K562 (cell line): Measurements from ENCODE around the gene GRIN1. TPM values are rescaled to one million over a fixed set of nuclear protein-coding genes. Genes with fewer than 3 reads are reported as not detected.
A peak's percentile ranks its signal among the peaks of the same experiment; 100 is the strongest.

ENCODE experiments used
- ATAC-seq: fragments of 200-7000 bp; cut with Tn5 transposase; 3 replicates; pipeline ENCODE4 v1.9.1; 2020; ENCODE audit warnings: moderate library complexity
- BruUV-seq: library from RNA; stranded (reverse); fragments of 400-500 nt; replicated peaks from 2 replicates; lab custom pipeline; 2021; lab: Mats Ljungman, UMichigan
- CTCF ChIA-PET: fragments of 300-600 bp; formaldehyde crosslinking; extraction: SDS; loops from one replicate; lab custom pipeline; 2021; ENCODE audit warnings: low intra/inter-chr PET ratio; lab: Yijun Ruan, JAX
- POLR2A ChIA-PET: fragments of 300-600, 350-650 bp; sonication (Branson Sonifier 250); formaldehyde crosslinking; extraction: SDS; loops from one replicate; lab custom pipeline; 2021; ENCODE audit warnings: antibody characterized with exemption, inconsistent platforms; lab: Yijun Ruan, JAX
- DNase-seq, 4 experiments: peaks; one replicate each; pipeline versions ENCODE4 v3.0.0 to v3.0.0-alpha.2; 2011 to 2018; ENCODE audit warnings: low spot score in 3 of 4, mixed read lengths in 3 of 4; ENCODE audit errors: extremely low read depth in 1 of 4
- FAIRE-seq: peaks from 2 replicates; lab custom pipeline; 2011; peaks lifted over from hg19 to GRCh38; lab: Jason Lieb, UNC
- H2AFZ ChIP-seq: 2 replicates; pipeline ENCODE4 v1.6.0; 2011; ENCODE audit warnings: low read depth, low read length, control low read depth, inconsistent platforms
- H3K27ac ChIP-seq: fragments of 200-600 bp; 3 replicates; pipeline ENCODE4 v1.8.0; 2011; ENCODE audit warnings: low read depth, mild to moderate bottlenecking, control low read depth, inconsistent platforms, low read length, moderate library complexity, mixed read lengths; ENCODE audit errors: extremely low read depth
- H3K27me3 ChIP-seq, 2 experiments: fragments of 300-600 bp in 1 of 2; 2 replicates in 1 of 2; 3 replicates in 1 of 2; pipeline versions ENCODE4 v1.6.0 to v1.8.0; 2011; ENCODE audit warnings: inconsistent platforms in 2 of 2, low read length in 2 of 2, mild to moderate bottlenecking in 1 of 2, mixed read lengths in 1 of 2, moderate library complexity in 1 of 2; ENCODE audit not compliant: control insufficient read depth in 2 of 2, insufficient read depth in 2 of 2
- H3K36me3 ChIP-seq: fragments of 300-600 bp; 3 replicates; pipeline ENCODE4 v1.8.0; 2011; ENCODE audit warnings: mild to moderate bottlenecking, low read length, inconsistent platforms; ENCODE audit not compliant: control insufficient read depth, insufficient read depth
- H3K4me1 ChIP-seq, 2 experiments: fragments of 200-600 bp in 1 of 2; replicated peaks in 1 of 2; 2 replicates in 1 of 2; 3 replicates in 1 of 2; pipeline versions ENCODE4 v1.5.1 to v1.8.0; 2011; ENCODE audit warnings: inconsistent platforms in 2 of 2, low read length in 2 of 2, mild to moderate bottlenecking in 1 of 2, mixed read lengths in 1 of 2, moderate library complexity in 1 of 2; ENCODE audit not compliant: control insufficient read depth in 2 of 2, insufficient read depth in 2 of 2
- H3K4me2 ChIP-seq: 2 replicates; pipeline ENCODE4 v1.6.1; 2011; ENCODE audit warnings: low read length, control low read depth, inconsistent platforms, mixed read lengths; ENCODE audit not compliant: insufficient read depth
- H3K4me3 ChIP-seq: fragments of 200-600 bp; sonication (generic), shearing (Covaris generic); 2 replicates; pipeline ENCODE4 v1.5.1; 2016; ENCODE audit warnings: control low read depth, inconsistent platforms
- H3K79me2 ChIP-seq: fragments of 200-600 bp; 3 replicates; pipeline ENCODE4 v1.8.0; 2011; ENCODE audit warnings: low read length, inconsistent platforms; ENCODE audit not compliant: control insufficient read depth, insufficient read depth
- H3K9ac ChIP-seq, 2 experiments: 2 replicates each; pipeline versions ENCODE4 v1.6.0 to v1.6.1; 2011; ENCODE audit warnings: low read depth in 2 of 2, low read length in 2 of 2, control low read depth in 1 of 2, inconsistent platforms in 1 of 2, mild to moderate bottlenecking in 1 of 2, mixed read lengths in 1 of 2; ENCODE audit not compliant: insufficient read depth in 1 of 2
- H3K9me1 ChIP-seq: one replicate; pipeline ENCODE4 v1.6.0; 2011; ENCODE audit warnings: inconsistent platforms, mild to moderate bottlenecking, low read length, moderate library complexity; ENCODE audit not compliant: control insufficient read depth, insufficient read depth
- H3K9me3 ChIP-seq: replicated peaks from 2 replicates; pipeline ENCODE4 v1.5.1; 2011; ENCODE audit warnings: low read depth, low read length, inconsistent platforms; ENCODE audit not compliant: control insufficient read depth, insufficient read depth
- H4K20me1 ChIP-seq: replicated peaks from 2 replicates; pipeline ENCODE4 v1.6.1; 2011; ENCODE audit warnings: low read length, inconsistent platforms, mixed read lengths; ENCODE audit not compliant: control insufficient read depth, insufficient read depth
- GTF2F1 ChIP-seq: IDR thresholded peaks from 2 replicates; pipeline ENCODE4 v1.6.1; 2011; ENCODE audit warnings: low read depth, low read length, improper control_type of control experiment
- LCOR ChIP-seq: sonication (generic); formaldehyde crosslinking; IDR thresholded peaks from 2 replicates; pipeline ENCODE4 v1.8.0; 2022; ENCODE audit warnings: mild to moderate bottlenecking, missing genetic modification reagents
- LEF1 ChIP-seq: fragments of 450-650 bp; IDR thresholded peaks from 2 replicates; pipeline ENCODE4 v1.6.1; 2016; ENCODE audit warnings: mild to moderate bottlenecking
- MIER1 ChIP-seq: fragments of 450-650 bp; IDR thresholded peaks from 2 replicates; pipeline ENCODE4 v1.6.1; 2016; ENCODE audit warnings: antibody characterized with exemption, mild to moderate bottlenecking, low read depth
- SMAD3 ChIP-seq: fragments of 450-650 bp; formaldehyde crosslinking; conservative IDR thresholded peaks from 2 replicates; pipeline ENCODE4 v1.4.0; 2020; ENCODE audit warnings: mild to moderate bottlenecking
- SNIP1 ChIP-seq: fragments of 450-650 bp; IDR thresholded peaks from 2 replicates; pipeline ENCODE4 v1.7.1; 2017; ENCODE audit warnings: low read depth, mild to moderate bottlenecking
- STAG1 ChIP-seq: sonication (generic); formaldehyde crosslinking; IDR thresholded peaks from 2 replicates; pipeline ENCODE4 v1.5.0; 2020; ENCODE audit warnings: missing genetic modification reagents, borderline replicate concordance
- TBP ChIP-seq: optimal IDR thresholded peaks from 2 replicates; pipeline ENCODE3; 2011; ENCODE audit warnings: low read depth, low read length, improper control_type of control experiment
- TRIM24 ChIP-seq, 2 experiments: fragments of 450-650 bp; IDR thresholded peaks; 2 replicates each; pipeline ENCODE4 v1.6.1; 2016
- ZNF146 ChIP-seq: IDR thresholded peaks from one replicate; pipeline ENCODE4 v1.6.1; 2018; ENCODE audit warnings: missing compliant biosample characterization; ENCODE audit not compliant: unreplicated experiment
- ZNF507 ChIP-seq: conservative IDR thresholded peaks from 2 replicates; pipeline ENCODE4 v1.6.1; 2017; ENCODE audit warnings: missing genetic modification characterization, missing compliant biosample characterization
- ZNF695 ChIP-seq: fragments of 450-650 bp; formaldehyde crosslinking; IDR thresholded peaks from 2 replicates; pipeline ENCODE4 v1.4.0; 2020; ENCODE audit warnings: mild to moderate bottlenecking, moderate library complexity
- WGBS: fragments of 100-300 bp; shearing (Covaris generic); methylation state at CpG from one replicate; pipeline ENCODE4 v1.1.6; 2016; ENCODE audit warnings: low coverage, mixed read lengths; ENCODE audit not compliant: insufficient coverage; ENCODE audit errors: missing lambda C conversion rate; 5-methylcytosine and 5-hydroxymethylcytosine counted together
- in situ Hi-C: fragments of 300-500 bp; cut with MboI; formaldehyde crosslinking; loops from 4 replicates; pipeline ENCODE4 v1.15.0; 2018; ENCODE audit warnings: inconsistent platforms, mixed read lengths
- intact Hi-C: fragments of 100-400 bp; cut with micrococcal nuclease; formaldehyde crosslinking; loops from 2 replicates; pipeline ENCODE4 v1.14.2; 2022
- polyA plus RNA-seq, 8 experiments: library from polyadenylated mRNA; depleted of rRNA in 4 of 8; stranded (reverse) in 5 of 8; unstranded in 3 of 8; fragments of >200 nt; fragmentation: Nextera tagmentation in 2 of 8; fragmentation: Illumina TruSeq in 1 of 8; extraction: Ambion mirVana in 2 of 8; extraction: Trizol in 1 of 8; gene quantifications; 2 replicates each; pipeline versions ENCODE4 v1.2.1 to v1.2.3, GENCODE V29; 2011 to 2014; ENCODE audit warnings: inconsistent platforms in 1 of 8, missing spikeins in 1 of 8
- total RNA-seq, 7 experiments: library from RNA; depleted of rRNA in 6 of 7; stranded (reverse); fragments of >200 nt in 6 of 7; fragmentation: Illumina TruSeq in 2 of 7; extraction: Trizol in 2 of 7; gene quantifications; 2 replicates each; pipeline versions ENCODE4 v1.2.1 to v1.2.3, GENCODE V29; 2011 to 2021; ENCODE audit warnings: low replicate concordance in 1 of 7
- TF ChIP-seq, protein P1 (sequence below): fragments of 250-450 bp; sonication (Bioruptor Pico); IDR thresholded peaks from 2 replicates; pipeline ENCODE4 v1.5.0; 2020; ENCODE audit warnings: mild to moderate bottlenecking, borderline replicate concordance
- TF ChIP-seq, protein P2 (sequence below): fragments of 250-450 bp; sonication (Bioruptor Pico); IDR thresholded peaks from 2 replicates; pipeline ENCODE4 v1.4.0; 2020; ENCODE audit warnings: mild to moderate bottlenecking, moderate library complexity
- TF ChIP-seq, protein P3 (sequence below): sonication (generic); formaldehyde crosslinking; IDR thresholded peaks from 2 replicates; pipeline ENCODE4 v1.8.0; 2023; ENCODE audit warnings: mild to moderate bottlenecking, missing genetic modification reagents

Gene GRIN1
- total and polyA plus RNA-seq, 9 of the 15 experiments (the other 6 are each of a cell fraction or from before 2014, with no cell fraction given), result 0.03 to 0.35 (median 0.16) TPM; not detected in 6

DNA sequence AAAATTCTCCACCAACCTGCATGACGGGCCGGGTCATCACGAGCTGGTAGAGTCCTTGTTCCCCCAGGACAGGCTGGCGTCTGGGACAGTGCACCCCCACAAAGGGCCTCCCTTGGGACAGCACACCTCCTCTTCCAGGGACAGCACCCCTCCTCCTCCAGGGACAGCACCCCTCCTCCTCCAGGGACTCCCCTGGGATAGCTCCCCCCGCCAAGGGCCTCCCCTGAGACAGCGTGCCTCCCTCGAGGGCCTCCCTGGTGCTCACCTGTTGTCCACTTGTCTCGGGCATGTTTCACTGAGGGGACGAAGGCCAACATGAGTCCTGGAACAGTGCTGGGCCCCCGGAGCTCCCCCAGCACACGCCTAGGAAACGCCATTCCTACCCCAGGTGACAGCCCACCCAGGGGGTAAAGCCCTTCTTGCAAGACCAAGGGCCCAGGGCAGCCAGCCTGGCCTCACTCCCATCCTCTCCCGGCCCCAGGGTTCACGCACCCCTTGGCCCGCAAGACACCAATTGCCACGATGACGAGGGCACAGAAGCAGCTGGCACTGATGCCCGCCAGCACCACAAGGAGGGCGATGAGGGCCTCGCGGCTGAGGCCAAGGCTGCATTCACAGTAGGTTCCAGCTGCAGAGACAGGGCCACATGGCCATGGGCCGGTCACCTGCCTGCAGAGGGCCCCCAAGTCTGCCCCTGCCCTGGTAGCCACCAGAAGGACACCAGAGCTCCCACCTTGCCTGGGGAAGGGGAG, 32.4 kb downstream of the GRIN1 start:
- Histone ChIP-seq H3K9me1 (no peaks in the 10 kb centered on the region), H3K36me3 (no peaks in the 10 kb centered on the region), H3K4me3 (no peak overlapping the region), H3K9ac (peak overlapping the region in 1 of 2 experiments; percentile 9; a peak in 2 of 4 replicates), H3K4me2 (no peak overlapping the region), H3K27me3 (peaks cover 22 to 33% of the 10 kb centered on the region in 2 experiments; a peak in 4 of 5 replicates), H2AFZ (no peak overlapping the region), H3K4me1 (peaks cover 0 to 93% of the 10 kb centered on the region in 2 experiments; a peak in 2 of 5 replicates), H3K79me2 (no peaks in the 10 kb centered on the region), H4K20me1 (peaks cover 3% of the 10 kb centered on the region; the same call in 1 of the 2 replicates), H3K9me3 (no peaks in the 10 kb centered on the region), H3K27ac (no peak overlapping the region)
- in situ Hi-C loops, result no loop called here
- intact Hi-C loops, result no loop called here
- WGBS, result 24% methylated on average over 19 of the region's 22 CpGs
- no peak for FAIRE-seq
- POLR2A ChIA-PET, result interaction anchor here (0.6 to 1.6 kb wide), 8 partner anchors 9 to 128 kb away, joined by 3 to 5 read pairs (median 4); partner anchors contain the start of gene TUBB4B
- CTCF ChIA-PET, result no interaction called here
- peak in 1 of 4 experiments; percentile 10 for DNase-seq
- no peak for ATAC-seq
- no TSS peak for BruUV-seq
- TF ChIP-seq ZNF146 (CRISPR knock-in tag), result no peak
- TF ChIP-seq, protein P1, sequence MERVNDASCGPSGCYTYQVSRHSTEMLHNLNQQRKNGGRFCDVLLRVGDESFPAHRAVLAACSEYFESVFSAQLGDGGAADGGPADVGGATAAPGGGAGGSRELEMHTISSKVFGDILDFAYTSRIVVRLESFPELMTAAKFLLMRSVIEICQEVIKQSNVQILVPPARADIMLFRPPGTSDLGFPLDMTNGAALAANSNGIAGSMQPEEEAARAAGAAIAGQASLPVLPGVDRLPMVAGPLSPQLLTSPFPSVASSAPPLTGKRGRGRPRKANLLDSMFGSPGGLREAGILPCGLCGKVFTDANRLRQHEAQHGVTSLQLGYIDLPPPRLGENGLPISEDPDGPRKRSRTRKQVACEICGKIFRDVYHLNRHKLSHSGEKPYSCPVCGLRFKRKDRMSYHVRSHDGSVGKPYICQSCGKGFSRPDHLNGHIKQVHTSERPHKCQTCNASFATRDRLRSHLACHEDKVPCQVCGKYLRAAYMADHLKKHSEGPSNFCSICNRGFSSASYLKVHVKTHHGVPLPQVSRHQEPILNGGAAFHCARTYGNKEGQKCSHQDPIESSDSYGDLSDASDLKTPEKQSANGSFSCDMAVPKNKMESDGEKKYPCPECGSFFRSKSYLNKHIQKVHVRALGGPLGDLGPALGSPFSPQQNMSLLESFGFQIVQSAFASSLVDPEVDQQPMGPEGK (CRISPR knock-in tag), result no peak
- TF ChIP-seq SNIP1, result no peak
- no peak for TF ChIP-seq TBP
- no peak for TF ChIP-seq SMAD3 (CRISPR knock-in tag)
- no peak for TF ChIP-seq ZNF507
- TF ChIP-seq STAG1 (CRISPR knock-in tag), result no peak
- no peak for TF ChIP-seq ZNF695 (CRISPR knock-in tag)
- no peak for TF ChIP-seq GTF2F1
- TF ChIP-seq, protein P2, sequence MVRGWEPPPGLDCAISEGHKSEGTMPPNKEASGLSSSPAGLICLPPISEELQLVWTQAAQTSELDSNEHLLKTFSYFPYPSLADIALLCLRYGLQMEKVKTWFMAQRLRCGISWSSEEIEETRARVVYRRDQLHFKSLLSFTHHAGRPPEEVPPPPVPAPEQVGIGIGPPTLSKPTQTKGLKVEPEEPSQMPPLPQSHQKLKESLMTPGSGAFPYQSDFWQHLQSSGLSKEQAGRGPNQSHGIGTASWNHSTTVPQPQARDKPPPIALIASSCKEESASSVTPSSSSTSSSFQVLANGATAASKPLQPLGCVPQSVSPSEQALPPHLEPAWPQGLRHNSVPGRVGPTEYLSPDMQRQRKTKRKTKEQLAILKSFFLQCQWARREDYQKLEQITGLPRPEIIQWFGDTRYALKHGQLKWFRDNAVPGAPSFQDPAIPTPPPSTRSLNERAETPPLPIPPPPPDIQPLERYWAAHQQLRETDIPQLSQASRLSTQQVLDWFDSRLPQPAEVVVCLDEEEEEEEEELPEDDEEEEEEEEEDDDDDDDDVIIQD (CRISPR knock-in tag), result no peak
- TF ChIP-seq LEF1, result no peak
- TF ChIP-seq MIER1, result no peak
- TF ChIP-seq, protein P3, sequence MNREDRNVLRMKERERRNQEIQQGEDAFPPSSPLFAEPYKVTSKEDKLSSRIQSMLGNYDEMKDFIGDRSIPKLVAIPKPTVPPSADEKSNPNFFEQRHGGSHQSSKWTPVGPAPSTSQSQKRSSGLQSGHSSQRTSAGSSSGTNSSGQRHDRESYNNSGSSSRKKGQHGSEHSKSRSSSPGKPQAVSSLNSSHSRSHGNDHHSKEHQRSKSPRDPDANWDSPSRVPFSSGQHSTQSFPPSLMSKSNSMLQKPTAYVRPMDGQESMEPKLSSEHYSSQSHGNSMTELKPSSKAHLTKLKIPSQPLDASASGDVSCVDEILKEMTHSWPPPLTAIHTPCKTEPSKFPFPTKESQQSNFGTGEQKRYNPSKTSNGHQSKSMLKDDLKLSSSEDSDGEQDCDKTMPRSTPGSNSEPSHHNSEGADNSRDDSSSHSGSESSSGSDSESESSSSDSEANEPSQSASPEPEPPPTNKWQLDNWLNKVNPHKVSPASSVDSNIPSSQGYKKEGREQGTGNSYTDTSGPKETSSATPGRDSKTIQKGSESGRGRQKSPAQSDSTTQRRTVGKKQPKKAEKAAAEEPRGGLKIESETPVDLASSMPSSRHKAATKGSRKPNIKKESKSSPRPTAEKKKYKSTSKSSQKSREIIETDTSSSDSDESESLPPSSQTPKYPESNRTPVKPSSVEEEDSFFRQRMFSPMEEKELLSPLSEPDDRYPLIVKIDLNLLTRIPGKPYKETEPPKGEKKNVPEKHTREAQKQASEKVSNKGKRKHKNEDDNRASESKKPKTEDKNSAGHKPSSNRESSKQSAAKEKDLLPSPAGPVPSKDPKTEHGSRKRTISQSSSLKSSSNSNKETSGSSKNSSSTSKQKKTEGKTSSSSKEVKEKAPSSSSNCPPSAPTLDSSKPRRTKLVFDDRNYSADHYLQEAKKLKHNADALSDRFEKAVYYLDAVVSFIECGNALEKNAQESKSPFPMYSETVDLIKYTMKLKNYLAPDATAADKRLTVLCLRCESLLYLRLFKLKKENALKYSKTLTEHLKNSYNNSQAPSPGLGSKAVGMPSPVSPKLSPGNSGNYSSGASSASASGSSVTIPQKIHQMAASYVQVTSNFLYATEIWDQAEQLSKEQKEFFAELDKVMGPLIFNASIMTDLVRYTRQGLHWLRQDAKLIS (CRISPR knock-in tag), result no peak
- TF ChIP-seq TRIM24 (IDR thresholded peaks at IDR 0.05), result no peak
- no peak for TF ChIP-seq LCOR
